HG03378 (cell line): ENCODE results near the gene IMPDH2.

ENCODE experiments used
- ATAC-seq: cut with Tn5 transposase; IDR thresholded peaks from one replicate; pipeline ENCODE4 v1.9.1; 2021; ENCODE audit warnings: mild to moderate bottlenecking, moderate library complexity; ENCODE audit not compliant: unreplicated experiment

Gene IMPDH2

DNA sequence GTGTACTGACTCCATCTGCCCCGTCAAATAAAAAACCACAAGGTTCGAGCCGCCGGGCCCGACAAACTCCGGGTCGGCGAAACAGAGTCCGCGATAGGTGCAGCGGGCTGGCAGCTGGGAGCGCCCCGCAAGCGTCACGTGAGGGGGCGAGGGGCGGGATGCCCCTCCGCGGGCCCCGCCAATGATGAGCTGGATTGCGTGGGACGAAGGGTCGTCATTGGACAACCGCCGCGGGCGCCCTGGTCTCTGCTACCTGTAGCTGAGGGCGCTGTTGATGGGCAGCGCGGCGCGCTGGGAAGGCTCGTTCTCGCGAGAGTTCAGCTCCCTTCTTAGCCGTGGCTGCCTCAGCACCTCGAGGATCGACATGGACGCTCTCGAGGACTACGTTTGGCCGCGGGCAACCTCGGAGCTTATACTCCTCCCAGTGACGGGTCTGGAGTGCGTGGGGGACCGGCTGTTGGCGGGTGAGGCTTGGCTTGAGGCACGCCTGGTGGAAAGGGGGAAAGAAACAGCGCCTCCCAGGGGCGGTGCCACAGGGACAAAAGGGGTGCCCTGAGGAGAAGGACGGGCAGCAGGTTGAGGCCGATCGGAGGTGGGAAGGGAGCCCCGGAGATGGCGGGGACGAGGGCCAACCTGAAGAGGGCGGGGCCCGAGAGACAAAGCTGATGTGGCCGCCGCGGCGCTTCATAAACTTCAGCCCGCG is 22.0 kb downstream of the IMPDH2 start, which contains the start of gene WDR6:
Gene WDR6 (plus strand): TSS at position 324 of the 703 bp plus-strand sequence. CDS start 41 bp downstream, at position 365.
- peak; percentile 73 for ATAC-seq

GRCh38 chr3:49006408-49007067 is 22.7 kb downstream of the IMPDH2 start:
- ATAC-seq = no peak

GRCh38 chr3:49005998-49006397 is 23.2 kb downstream of the IMPDH2 start:
- no peak for ATAC-seq

GRCh38 chr3:49005303-49005680 is 23.9 kb downstream of the IMPDH2 start:
- ATAC-seq = no peak

- ATAC-seq = no peak
Measured at GRCh38 chr3:49004352-49005302, 24.6 kb downstream of the IMPDH2 start.

GRCh38 chr3:49001155-49001554 is 28.0 kb downstream of the IMPDH2 start:
- no peak for ATAC-seq

DNA sequence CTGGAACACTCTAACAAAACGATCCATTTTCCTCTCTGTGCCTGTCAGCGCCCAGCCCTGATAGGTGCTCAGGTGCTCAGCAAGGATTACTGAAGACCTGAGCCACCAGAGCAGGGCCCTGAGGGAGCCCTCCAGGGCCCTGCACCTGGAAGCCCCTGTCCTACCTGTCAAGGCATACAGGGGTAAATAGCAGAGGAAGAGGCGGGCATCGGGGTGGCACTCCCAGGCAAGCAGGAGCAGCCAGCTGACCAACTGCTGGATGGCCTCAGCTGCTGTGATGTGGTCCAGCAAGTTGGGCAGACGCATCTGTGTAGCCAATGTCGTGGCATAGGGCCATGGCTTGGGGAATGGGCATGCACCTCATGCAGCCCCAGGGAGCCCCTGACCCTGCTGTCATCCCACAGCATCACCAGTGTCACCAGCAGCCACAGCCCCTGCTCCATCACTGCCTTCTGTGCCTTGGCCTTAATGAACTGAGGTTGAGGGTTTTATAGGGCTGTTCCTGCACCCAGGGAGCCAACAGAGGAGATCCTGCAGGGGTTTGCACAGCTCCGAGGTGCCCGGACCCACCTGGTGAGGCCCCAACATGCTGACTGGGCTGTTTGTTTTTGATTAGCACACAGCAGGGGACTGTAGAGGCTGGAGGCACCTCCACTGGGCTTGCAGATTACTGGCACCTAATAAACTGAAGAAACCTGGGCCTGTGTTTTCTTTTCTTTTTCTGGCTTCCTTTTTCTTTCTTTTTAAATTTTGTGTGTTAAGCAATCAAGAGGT is 29.9 kb downstream of the IMPDH2 start:
- no peak for ATAC-seq

GRCh38 chr3:48997714-48998637 is 31.2 kb downstream of the IMPDH2 start:
- ATAC-seq = no peak

DNA sequence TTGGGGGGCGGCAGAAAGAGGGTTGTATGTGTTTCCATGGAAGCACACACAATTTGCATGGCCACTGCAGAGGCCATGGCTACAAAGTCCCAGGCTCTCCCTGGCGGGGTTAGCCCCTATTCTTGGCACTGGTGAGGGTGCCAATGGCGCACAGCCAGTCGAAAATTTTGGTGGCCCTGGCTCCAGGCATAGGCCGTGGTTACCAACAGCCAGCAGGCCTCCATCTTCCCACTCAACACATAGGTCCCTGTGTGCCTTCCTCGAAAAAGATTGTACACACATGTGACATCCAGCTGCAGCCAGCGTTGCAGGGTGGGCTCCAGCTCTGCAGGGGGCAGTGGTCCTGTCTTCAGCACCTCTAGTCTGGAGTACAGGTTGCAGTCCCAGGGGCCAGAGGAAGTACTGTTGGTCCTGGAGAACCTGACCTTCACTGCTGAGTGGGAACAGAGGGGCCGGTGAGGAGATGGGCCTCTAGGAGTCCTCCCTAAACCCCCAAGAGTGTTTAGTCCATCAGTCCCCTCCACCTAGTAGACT is 32.0 kb downstream of the IMPDH2 start:
- no peak for ATAC-seq

DNA sequence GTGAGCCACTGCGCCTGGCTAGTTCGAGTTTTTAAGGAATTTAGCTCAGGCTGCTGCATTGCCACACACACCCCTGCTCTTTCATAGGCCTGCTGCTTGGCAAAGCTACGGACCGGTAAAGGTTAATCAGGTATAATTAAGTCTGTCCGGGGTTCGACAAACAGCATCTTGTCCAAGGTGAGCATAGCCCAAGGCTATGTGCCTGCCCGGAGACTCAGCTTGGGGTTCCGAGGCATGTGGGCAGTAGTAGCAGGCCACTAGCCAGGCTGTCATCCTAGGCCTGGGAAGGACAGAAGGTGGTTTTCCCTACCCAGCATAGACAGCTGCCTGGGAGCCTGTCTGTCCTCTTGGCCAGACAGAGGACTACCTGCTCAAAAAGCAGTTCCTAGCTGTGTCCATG is 32.6 kb downstream of the IMPDH2 start:
- ATAC-seq = no peak

GRCh38 chr3:48993834-48994233 is 35.4 kb downstream of the IMPDH2 start:
- no peak for ATAC-seq

- no peak for ATAC-seq
Measured at GRCh38 chr3:48991851-48992545, 37.2 kb downstream of the IMPDH2 start.

- no peak for ATAC-seq
Measured at GRCh38 chr3:48990636-48991469, 38.3 kb downstream of the IMPDH2 start.

GRCh38 chr3:48989796-48990635 is 39.2 kb downstream of the IMPDH2 start, which contains the start of gene P4HTM:
Gene P4HTM (plus strand): TSS chr3:48990241. CDS start chr3:48990257, 16 bp downstream.
- no peak for ATAC-seq

DNA sequence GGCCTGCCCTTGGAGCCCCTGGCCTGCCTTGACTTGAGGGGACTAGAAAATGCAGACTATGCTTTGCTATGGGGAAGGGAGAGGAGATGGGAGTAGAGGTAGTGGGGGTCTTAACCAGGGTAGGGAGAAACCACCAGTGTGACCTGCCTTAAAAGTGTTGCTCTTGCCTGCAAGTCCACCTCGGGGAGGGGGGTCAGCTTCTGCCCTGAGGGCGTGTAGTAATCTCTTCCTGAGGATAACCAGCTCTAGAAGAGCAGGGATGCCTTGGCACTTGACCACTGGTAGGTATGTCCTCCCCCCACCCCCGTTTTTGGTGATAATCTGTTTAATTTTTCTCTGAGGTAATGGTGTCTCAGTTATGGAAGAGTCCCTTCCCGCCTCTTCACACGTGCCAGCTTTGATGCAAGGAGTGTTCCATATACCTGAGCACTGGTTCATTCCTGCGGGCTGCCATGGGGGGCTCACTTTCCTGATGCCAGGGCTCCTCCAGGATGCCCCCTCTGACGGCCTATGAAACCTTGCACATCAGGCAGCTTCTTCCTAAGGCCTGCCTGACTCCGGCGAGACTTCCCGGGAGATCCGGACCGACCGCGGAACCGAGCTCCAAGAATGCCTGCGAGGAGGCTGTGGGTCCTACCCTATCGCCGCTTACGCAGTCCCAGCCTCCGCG is 39.9 kb downstream of the IMPDH2 start:
- ATAC-seq = no peak

DNA sequence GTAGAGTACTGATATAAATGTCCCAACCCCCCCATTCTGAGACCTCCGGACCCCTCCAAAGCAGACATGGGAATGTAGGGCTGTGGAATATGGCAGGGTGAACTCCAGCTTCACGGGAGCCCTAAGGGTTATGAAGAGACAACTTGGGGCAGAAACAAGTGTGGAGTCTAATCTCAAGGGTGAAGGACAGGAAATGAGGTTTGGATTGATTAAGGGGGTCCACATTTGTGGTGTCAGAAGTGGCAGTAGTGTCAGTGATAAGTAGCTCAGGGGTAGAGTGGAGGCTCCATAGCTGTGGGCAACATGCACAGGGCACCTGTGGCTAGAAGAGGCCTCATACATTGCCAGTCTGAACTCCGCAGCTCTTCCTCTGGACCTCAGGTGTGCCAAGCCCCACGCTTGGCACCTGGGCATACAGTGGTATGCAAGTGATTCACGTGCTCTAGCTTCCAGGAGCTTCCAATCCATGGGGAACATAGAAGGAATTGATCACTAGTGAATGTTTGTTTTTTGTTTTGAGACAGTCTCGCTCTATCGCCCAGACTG is 43.3 kb downstream of the IMPDH2 start:
- no peak for ATAC-seq
